SKM-1 (cell line): Measurements from ENCODE around the gene CCDC138.

ENCODE experiments used
- DNase-seq: peaks from one replicate; lab custom pipeline; 2025; ENCODE audit not compliant: unreplicated experiment; lab: John Stamatoyannopoulos, UW

Gene CCDC138

DNA sequence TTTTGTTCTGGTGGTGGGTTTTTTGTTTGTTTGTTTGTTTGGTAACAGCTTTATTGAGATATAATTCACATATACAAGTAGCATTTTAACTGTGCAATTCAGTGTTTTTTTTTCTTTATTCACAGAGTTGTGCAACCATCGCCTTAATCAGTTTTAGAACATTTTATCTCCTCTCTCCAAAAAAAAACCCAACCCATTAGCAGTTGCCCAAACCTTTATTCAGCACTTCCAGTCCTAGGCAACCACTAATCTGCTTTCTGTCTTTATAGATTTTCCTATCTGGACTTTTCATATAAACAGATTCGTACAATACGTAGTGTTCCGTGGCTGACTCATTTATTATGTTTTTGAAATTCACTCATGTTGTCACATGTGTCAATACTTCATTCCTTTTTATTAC lies 38.7 kb downstream of the CCDC138 start:
- no peak for DNase-seq

DNA sequence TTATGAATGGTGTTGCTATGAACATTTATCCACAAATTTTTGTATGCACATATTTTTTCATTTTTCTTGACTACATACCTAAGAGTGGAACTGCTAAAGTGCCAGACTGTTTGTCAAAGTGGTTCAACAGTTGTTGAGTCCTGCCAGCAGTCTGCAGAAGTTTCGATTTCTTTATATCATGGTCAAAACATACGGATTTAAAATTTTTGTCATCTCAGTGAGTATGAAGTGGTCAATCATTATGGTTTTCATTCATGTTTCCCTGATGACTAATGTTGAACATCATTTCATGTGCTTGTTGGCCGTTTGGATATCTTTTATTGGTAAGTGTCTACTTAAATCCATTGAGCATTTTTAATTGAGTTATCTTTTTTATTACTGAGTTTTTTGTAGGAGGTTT lies 39.2 kb downstream of the CCDC138 start:
- no peak for DNase-seq

DNA sequence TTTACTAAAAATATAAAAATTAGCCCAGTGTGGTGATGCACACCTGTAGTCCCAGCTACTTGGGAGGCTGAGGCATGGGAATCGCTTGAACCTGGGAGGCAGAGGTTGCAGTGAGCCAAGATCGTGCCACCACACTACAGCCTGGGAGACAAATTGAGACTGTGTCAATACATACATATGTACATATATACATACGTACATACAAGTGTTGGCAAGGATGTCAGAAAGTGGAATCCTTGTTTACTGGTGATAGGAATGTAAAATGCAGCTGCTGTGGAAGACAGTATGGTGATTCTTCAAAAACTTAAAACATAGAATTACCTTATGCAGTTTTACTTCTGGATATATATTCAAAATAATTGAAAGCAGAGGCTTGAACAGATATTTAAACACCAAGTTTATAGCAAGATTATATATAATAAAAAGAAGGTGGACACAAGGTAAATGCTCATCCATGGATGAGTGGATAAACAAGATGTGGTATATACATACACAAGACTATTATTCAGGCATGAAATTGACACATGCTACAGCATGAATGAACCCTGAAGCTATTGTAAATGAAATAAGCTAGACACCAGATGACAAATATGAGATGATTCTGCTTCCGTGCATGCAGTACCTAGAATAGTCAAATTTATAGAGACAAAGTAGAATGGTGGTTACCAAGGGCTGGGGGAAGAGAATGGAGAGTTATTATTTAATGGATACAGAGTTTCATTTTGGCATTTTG lies 43.2 kb downstream of the CCDC138 start:
- no peak for DNase-seq

DNA sequence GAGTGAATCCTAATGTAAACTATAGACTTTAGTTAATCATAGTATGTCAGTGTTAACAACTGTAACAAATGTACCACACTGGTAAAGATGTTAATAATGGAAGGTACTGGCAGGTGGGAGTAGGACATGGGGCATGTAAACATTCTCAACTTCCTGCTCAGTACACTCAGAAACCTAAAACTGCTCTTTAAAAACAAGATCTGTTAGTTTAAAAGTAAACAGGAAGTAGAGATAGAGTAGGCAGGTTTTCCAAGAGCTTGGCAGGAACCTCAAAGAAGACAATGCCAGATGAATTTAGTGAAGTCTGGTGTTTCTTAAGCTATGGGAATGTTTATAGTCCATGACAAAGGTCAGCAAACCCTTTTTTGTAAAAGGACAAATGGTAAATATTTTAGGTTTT lies 46.6 kb downstream of the CCDC138 start:
- no peak for DNase-seq

DNA sequence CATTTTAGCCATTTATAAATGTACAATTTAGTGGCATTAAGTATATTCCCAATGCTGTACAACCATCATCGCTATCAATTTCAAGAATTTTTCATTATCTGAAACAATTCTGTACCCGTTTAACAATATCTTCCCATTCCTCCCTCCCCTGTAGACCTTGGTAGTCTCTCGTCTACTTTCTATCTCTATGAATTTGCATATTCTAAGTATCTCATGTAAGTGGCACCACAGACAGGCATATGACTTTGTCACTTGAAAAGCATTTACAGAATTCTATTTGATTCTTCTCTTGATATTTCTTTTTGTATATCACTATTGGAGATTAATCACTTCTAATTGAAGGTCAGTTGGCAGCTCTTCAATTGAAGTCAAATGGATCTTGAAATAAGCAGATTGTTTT lies 48.0 kb downstream of the CCDC138 start:
- no peak for DNase-seq

DNA sequence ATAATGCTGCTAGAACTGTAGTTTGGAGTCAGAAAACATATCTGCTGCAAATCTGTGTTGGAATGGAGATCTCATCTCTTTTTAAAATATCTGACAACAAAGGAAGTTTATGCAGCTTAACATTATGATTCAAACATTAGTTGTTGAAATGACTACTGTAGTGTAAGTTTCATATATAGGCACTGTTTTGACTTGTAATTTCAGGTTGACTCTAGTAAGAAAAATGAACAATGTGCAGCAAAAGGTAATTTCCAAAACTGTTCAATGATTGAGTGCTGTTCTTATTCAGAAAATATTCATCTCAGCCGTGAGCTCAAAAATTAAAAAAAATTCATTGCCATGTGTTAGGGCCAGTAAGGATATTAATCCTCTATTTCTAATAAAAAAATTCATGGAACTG lies 48.5 kb downstream of the CCDC138 start:
- DNase-seq: no peak

DNA sequence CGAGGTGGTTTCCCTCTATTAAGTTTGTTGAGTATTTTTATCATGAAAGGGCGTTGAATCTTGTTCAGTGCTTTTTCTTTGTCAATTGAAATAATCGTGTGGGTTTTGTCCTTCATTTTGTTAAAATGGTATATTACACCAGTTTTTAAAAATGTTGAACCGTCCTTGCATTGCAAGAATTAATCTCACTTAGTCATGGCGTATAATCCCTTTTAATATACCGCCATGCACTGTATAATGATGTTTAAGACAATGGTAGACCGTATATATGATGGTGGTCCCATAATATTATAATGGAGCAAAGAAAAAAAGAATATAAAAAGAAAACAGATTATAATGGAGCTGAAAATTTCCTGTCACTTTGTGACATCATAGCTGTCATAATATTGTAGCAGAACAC lies 50.6 kb downstream of the CCDC138 start:
- DNase-seq: no peak

DNA sequence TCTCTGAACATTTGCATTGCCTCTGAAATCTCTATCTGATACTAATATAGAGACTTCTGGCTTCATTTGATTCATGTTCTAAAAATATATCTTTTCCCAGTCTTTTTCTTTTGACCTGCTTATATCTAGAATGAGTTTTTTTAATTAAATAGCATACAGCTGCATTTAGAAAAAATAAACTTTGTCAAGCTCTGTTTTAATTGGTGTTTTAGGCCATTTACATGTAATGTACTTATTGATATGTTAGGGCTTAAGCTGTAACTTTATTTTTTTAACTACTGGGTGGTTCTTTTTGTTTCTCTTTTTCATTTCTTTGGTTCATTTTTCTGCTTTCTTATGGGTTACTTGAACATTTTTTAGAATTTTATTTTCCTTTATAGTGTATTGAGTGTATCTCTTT lies 54.9 kb downstream of the CCDC138 start:
- DNase-seq: no peak

DNA sequence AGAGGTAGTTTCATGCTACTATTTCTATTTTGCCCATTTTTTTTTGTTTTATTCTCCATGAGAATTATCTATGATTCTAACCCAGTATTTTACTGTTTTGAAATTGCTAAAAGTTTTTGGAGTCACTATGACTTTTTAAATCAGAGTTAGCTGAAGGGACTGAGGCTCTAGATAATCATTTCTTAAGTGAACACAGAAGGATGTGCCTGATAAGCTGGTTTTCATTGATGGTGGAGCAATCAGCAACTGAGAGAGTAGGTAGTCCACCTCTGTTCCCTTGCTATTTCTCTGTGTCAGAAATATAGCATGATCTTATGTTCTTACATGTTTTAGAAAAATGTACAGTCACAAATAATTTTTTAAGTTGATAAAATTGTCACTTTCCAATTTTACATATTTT lies 59.4 kb downstream of the CCDC138 start:
- no peak for DNase-seq

DNA sequence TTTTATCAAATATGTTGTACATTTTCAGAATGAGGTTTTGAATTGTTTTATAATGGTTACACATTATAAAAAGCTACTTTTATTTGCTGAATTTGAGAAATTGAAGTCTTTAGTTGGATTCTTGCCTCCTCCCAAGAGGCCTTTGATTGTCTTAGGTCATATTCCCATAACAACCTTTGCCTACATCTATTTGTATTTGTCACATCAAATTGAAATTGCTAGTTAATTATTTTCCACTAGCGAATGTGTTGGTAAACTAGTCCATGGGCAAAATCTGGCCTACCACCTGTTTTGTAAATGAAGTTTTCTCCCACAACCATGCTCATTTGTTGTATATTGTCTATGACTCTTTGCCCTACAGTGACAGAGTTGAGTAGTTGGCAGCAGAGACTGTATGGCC lies 60.4 kb downstream of the CCDC138 start:
- no peak for DNase-seq

DNA sequence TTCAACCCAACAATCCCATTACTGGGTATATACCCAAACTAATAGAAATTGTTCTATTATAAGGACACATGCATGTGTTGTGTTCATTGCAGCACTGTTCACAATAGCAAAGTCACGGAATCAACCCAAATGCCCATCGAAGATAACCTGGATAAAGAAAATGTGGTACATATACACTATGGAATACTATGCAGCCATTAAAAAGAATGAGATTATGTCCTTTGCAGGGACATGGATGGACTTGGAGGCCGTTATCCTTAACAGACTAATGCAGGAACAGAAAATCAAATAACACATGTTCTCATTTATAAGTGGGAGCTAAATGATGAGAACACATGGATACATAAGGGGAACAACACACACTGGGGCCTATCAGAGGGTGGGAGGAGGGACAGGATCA lies 65.8 kb downstream of the CCDC138 start:
- DNase-seq: no peak

DNA sequence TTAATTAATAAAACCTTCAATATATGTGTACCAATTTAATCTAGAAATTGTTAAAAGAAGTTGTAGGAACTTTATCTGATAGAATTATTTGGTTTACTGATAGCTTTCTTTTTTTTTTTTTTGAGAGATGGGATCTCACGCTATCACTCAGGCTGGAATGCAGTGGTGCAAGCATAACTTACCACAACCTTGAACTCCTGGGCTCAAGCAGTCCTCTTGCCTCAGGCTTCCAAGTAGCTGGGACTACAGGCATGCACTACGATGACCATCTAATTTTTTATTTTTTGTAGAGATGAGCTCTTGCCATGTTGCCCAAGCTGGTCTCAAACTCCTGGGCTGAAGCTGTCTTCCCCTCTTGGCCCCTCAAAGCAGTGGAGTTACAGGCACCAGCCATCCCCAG lies 66.8 kb downstream of the CCDC138 start:
- no peak for DNase-seq

DNA sequence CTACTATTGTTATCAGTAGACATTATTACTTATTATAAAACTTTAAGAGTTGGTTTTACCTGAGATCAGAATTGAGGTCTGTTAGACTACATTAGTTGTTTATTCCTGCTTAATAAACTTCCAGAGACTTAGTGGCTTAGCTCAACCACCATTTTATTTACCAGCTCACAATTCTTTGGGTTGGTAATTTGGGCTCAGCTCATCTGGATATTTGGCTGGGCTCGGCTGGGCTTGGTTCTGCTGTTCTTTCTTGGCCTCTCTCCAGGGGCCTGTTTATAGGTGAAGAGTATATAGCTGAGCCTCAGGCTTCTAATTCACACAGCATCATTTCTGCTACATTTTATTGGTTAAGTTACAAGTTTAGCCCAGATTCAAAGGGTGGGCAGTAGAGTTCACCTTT lies 67.9 kb downstream of the CCDC138 start:
- DNase-seq: no peak

DNA sequence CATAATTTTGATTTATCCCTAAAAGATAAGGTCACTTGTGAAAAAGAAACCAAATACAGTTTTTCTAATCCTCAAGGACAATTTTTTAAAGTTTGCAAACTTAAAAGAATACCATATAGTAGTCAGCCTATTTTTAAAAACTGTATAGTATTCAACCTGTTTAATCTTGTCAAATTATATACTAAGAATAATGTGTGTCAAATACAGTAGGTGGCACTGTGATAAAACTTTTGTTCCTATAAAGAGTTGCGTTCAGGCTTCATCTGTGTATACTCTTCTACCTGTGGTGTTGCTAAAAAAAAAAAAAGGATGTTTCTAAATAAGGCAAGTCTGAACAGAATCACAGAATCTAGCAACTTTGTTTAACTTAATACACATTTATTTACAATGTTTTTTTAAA lies 68.6 kb downstream of the CCDC138 start:
- DNase-seq: no peak

DNA sequence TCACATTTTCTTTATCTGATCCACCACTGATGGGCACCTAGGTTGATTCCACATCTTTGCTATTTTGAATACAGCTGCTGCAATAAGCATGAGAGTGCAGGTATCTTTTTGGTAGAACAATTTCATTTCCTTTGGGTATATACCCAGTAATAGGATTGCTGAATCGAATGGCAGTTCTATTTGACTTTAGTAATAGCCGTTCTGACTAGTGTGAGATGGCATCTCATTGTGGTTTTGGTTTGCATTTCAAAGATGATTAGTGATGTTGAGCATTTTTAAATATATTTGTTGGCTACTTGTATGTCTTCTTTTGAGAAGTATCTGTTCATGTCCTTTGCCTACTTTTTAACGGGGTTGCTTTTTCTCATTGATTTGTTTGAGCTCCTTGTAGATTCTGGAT lies 72.3 kb downstream of the CCDC138 start:
- no peak for DNase-seq

DNA sequence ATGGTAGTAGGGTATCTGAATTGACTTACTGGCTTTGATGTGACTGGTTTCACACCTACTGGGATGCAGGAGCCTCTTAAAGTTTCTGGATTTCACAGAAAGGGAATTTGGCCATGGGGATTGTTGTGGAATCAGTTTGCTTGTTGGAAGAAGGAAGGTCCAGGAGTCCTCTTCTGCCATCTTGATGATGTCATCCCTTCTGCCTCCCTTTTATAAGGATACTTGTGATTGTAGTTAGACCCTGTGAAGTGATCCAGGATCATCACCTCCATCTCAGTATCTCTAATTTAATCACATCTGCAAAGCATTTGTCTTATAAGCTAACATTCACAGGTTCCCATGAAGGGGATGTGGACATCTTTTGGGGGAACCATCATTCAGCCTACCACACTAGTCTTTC lies 79.5 kb downstream of the CCDC138 start:
- DNase-seq: no peak

DNA sequence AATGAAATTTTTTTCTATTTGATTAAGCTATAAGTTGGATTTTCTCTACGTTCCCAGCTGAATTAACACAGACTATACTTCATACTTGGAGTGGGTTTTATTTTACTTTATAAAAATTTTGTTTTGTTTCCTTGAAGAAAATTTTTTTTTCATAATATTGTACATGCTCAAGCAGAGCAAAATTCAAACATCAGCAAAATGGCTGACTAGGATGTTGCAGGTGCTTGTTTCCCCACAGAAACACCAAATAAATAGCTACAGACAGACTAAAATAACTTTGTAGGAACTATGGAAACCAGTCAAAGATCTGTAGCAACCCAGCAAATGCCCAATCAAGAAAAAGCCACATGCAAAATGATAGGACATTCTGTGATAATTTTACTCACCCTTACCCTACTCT lies 82.3 kb downstream of the CCDC138 start:
- no peak for DNase-seq

DNA sequence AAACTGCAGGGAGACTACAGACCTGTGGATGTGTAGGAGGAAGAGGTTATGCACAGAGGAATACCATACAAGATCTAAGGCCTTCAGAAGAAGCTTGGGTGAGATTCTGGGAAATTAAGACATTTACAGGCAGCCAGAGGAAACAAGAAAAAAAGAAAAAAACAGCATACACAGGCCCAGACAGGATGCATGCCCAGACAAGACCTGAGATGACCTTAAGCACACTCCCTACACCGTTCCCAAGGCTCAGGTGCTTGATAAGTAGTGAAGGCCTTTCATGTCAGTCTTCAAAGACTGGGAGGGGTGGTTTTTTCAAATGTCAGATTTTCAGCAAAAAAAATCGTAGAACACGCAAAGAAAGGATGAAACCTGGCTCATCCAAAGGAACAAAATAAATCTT lies 83.0 kb downstream of the CCDC138 start:
- DNase-seq: no peak

DNA sequence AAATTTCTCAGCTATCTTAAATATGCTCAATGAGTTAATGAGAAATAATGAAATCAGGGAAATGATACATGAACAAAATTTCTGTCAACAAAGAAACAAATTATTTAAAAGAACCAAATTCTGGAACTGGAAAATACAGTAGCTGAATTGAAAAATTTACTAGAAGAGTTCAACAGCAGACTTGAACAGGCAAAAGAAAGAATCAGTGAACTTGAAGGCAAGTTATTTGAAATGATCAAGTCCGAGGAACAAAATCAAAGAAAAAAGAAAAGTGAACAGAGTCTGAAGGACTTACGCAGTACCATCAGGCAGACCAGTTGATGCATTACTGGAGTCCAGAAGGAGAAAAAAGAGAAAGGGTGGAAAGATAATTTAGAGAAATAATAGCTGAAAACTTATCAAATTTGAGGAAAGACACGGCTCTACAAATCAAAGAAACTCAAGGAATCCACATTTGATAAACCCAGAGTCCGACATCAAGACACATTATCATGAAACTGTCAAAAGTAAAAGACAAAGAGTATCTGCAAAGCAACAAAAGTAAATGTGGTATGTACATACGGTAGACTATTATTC lies 83.6 kb downstream of the CCDC138 start:
- DNase-seq: no peak

DNA sequence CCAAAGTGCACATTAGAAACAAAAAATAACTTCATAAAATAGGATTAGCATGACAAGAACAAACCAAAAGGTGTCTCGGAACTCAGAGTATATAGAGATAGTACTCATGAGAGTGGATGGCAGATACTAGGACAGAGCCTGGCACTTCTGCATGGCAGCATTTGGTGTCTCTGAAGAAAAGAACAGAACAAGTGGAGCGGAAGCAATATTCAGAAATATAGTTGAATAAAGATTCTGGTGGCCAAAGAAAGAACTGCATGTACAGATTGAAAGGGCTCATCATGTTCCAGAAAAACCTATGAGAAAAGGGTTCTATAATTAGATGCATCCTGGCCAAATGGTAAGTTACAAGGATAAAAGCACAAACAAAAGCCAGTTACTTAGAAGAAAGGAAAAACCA lies 90.9 kb downstream of the CCDC138 start:
- no peak for DNase-seq

DNA sequence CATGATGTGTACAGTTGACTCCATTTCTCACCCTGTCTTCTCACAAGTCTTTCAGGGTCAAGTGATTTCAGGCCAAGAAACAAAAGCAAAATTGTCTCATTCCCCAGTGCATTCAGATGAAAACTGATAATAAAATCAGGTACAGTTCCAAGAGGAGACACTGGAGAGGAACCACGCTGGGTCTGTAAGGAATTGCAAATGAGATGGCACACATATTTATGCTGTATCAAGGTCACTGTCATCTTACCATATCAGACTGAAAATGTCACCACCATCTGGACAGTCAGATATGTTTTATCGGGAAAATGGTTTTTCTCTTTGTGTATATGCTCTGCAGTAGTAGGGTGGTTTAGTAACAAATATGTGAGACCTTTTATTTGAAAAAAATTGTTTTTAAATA lies 91.7 kb downstream of the CCDC138 start:
- no peak for DNase-seq

DNA sequence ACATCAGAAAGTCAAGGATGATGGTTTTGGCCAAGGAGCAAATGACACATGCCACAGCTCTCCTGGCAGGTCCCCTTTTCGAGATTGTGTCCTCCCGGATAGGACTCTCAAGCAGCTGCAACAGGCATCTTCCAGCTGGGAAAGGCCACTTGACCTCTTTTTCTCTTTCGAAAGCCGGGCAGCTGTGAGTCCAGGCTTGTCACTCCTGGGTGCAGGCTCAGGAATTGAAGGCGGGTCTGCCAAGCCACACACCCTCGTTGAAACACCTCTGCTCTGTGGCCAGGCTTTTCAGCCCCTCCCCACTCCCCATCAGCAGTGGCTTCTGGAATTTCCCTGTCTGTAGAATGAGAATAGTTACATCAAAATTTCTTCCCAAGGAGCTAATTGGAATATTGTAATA lies 98.0 kb downstream of the CCDC138 start:
- DNase-seq: no peak

DNA sequence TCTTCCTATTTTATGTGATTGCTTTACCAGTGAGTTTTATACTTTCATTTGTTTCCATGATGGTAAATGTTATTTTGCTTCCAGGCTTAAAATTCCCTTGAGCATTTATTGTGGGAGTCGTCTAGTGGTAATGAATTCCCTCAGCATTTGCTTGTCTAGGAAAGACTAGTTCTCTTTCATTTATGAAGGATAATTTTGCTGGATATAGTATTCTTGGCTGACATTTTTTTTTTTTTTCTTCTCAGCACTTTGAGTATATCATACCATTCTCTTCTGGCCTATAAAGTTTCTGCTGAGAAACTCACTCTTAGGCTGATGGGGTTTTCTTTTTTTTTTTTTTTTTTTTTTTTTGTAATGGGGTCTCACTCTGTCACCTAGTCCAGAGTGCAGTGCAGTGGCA lies 103.3 kb downstream of the CCDC138 start:
- no peak for DNase-seq
